Activated T-helper 2 cell treated with anti-CD3 and anti-CD28 coated beads, Interferon-gamma antibody, Interleukin-2, Interleukin-4, amounts not matched to agents 10 μg/mL and 5 μg/mL and 100 μg/mL, durations not matched to agents 14 hours and 24 hours and 36 hours (primary cell): Measurements from ENCODE around the gene LSP1. TPM values are rescaled to one million over a fixed set of nuclear protein-coding genes. Genes with fewer than 3 reads are reported as not detected.

Source experiments
- DNase-seq: peaks from one replicate; pipeline ENCODE4 v3.0.0; 2021; ENCODE audit warnings: low spot score
- H3K27ac Mint-ChIP-seq: one replicate; pipeline ENCODE4 v1.8.0; 2021; ENCODE audit warnings: mixed read lengths
- H3K27me3 Mint-ChIP-seq: one replicate; pipeline ENCODE4 v1.8.0; 2021; ENCODE audit warnings: low read depth, mixed read lengths
- H3K36me3 Mint-ChIP-seq: one replicate; pipeline ENCODE4 v1.8.0; 2021; ENCODE audit warnings: low read depth, mixed read lengths
- H3K4me1 Mint-ChIP-seq: one replicate; pipeline ENCODE4 v1.8.0; 2021; ENCODE audit warnings: low read depth, mixed read lengths
- H3K4me3 Mint-ChIP-seq: one replicate; pipeline ENCODE4 v1.8.0; 2021; ENCODE audit warnings: low read depth, mild to moderate bottlenecking, moderate library complexity, mixed read lengths
- H3K9me3 Mint-ChIP-seq: one replicate; pipeline ENCODE4 v1.8.0; 2021; ENCODE audit warnings: mixed read lengths
- intact Hi-C: fragments of 100-400 bp; cut with micrococcal nuclease; formaldehyde crosslinking; loops from one replicate; pipeline ENCODE4 v1.15.1; 2023
- total RNA-seq: library from RNA; stranded (reverse); gene quantifications from 2 replicates; pipeline ENCODE4 v1.2.3, GENCODE V29; 2022

Gene LSP1
- total RNA-seq, 1 donor from 2014 or later, result 449 TPM

DNA sequence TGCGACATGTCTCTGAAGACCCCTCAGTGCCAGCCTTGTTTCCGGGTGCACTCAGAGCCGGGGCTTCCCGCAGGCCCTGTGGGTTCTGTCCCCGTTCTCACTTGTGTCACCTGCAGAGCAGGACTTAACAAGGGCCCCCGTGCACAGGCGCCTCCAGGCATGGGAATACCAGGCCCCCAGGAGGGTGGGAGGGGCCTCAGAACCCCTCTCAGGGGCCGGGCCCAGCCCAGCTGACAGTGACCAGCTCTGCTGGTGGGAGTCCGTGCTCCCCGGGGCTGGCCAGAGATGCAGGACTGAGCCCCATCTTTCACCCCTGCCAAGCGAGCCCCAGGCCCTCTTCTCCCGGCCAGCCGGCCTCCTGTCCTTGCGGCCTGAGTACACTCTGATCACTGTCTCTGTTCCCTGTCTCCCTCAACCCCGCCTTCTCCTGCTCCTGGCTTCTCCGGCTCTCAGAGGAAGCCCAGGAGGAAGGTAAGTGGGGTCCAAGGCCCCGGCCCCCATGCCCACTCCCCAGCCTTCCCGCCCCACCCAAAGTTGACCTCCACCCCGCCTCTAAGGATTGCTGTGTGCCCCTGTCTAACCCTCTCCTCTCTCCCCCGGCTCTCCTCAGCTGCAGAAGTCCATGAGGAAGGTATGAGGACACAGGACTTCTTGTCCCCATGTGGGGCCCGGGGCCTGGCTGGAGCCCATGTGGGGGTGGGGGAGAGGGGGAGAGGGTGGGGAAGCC, 71.9 kb downstream of the LSP1 start:
- no peaks in the 10 kb centered on the region for H3K36me3 Mint-ChIP-seq
- intact Hi-C loops, result no loop called here
- no peaks in the 10 kb centered on the region for H3K27me3 Mint-ChIP-seq
- no peak overlapping the region for H3K4me3 Mint-ChIP-seq
- no peak overlapping the region for H3K27ac Mint-ChIP-seq
- no peak for DNase-seq
- H3K9me3 Mint-ChIP-seq, result no peaks in the 10 kb centered on the region
- H3K4me1 Mint-ChIP-seq, result peaks cover 3% of the 10 kb centered on the region

DNA sequence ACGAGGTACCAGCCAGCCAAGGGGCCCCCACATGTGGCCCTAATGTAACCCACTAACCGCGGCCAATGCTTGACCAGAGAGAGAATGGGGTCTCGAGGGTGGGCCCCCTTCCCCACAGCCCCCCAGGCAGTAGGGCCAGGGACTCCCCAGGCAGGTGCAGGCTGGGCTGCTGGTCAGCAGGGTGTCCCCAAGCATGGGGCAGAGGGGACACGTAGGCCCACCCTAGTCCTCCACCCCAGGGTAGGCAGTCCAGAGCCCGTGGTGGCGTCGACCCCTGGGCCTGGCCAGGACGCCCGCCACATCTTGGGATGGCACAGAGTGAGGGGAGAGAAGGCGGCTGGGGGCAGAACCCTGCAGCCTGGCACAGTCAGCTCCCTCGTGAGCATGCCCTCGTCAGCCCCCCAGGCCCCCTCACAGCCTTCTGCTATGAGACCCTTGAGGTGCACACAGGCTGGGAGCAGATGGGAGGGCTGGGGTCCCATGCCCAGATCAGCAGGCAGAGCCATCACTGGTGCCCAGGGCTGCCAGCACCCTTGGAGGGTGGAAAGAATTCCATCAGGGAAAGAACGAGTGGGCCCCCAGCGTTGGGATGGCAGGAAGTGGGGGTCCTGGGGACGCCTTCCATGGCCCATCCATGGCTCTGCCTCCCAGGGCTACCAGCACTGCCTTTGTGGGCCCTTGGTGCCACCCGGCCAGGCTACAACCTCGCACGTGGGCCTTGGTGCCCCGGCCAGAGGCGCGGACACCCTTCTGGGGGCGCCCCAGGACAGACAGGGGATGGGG, 72.7 kb downstream of the LSP1 start:
- Mint-ChIP-seq H3K27me3 (no peaks in the 10 kb centered on the region), H3K36me3 (no peaks in the 10 kb centered on the region), H3K27ac (no peak overlapping the region), H3K4me3 (no peak overlapping the region), H3K4me1 (peaks cover 3% of the 10 kb centered on the region), H3K9me3 (no peaks in the 10 kb centered on the region)
- intact Hi-C loops, result no loop called here
- no peak for DNase-seq

DNA sequence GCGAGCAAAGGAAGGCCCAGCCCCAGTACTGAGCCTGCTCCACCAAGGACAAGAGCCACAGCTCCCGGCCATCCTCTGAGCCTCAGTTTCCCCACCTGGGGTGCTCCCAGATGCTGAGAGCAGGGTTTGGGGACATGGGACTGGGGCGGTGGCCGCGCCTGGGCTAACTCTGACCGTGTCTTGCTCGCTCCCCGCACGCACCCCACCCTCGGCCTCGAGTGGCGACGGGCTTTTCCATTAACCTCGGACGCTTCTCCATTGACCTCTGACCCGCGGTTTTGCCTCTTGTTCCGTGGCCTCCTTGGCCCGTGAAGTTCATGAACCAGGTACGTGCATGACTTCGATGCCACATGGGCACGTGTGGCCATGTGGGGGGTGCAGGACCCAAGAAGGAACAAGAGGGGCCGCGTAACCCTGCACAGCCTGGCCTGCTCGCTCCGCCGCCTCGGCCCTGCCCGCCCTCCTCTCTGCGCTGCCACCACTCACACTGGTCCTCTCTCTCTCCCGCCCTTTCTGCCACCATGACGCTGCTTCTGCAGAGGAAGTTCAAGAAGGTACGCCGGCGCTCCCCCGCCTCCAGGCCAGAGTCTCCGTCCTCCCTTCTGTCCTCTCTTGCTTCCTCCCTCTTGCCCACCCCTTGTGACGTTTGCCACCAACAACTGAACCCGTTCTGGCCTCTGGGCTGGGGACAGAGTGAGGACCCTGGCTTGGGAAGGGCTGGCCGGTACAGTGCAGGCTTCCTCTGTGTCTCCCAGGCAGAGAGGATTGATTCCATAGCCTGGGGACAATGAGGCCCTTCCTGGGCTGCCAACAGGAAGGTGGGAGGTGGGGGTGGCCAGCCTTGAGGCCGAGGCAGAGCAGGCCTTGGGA, 73.5 kb downstream of the LSP1 start:
- Mint-ChIP-seq H3K27me3 (no peaks in the 10 kb centered on the region), H3K36me3 (no peaks in the 10 kb centered on the region), H3K9me3 (no peaks in the 10 kb centered on the region), H3K4me1 (peaks cover 3% of the 10 kb centered on the region), H3K4me3 (no peak overlapping the region), H3K27ac (no peak overlapping the region)
- DNase-seq, result no peak
- intact Hi-C loops, result no loop called here

DNA sequence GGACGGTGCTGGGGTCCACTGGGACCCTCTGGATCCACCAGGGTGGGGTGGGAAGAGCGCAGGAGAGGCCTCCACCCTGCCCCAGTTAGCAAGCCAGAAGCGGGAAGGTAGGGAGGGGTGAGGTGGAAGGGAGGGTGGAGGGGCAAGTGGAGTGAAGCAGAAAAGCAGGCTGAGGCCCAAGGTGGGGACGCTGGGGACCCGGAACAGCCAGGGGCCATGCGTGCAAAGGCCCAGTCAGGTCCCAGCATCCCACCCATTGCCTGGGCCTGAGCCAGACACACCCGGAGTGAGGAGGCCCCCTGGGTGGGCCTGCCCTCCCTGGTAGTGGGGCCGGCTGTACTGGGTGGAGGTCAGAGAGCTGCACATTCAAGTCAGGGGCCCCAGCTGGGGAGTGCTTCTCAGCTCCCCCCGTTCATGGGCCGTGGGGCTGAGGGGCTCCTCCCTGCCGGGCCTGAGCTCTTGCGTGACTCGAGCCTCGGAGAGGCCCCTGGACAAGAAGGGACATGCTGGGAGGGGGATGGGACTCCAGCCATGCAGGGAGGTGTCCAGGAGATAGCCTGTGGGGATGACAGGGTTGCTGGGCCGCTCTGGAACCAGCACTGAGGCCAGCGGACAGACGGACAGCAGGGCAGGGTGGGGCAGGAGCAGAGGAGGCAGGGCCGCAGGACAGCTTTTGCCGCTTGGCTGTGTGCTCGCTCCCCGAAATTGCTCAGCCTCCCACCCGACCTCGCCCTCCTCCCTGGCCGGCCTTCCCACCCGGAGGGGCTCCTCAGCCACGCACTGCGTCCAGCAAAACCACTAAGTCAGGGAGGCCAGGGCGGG, 74.4 kb downstream of the LSP1 start:
- H3K27me3 Mint-ChIP-seq, result no peaks in the 10 kb centered on the region
- no peak overlapping the region for H3K27ac Mint-ChIP-seq
- intact Hi-C loops, result no loop called here
- H3K36me3 Mint-ChIP-seq, result no peaks in the 10 kb centered on the region
- no peaks in the 10 kb centered on the region for H3K9me3 Mint-ChIP-seq
- H3K4me3 Mint-ChIP-seq, result no peak overlapping the region
- peaks cover 3% of the 10 kb centered on the region for H3K4me1 Mint-ChIP-seq
- no peak for DNase-seq

DNA sequence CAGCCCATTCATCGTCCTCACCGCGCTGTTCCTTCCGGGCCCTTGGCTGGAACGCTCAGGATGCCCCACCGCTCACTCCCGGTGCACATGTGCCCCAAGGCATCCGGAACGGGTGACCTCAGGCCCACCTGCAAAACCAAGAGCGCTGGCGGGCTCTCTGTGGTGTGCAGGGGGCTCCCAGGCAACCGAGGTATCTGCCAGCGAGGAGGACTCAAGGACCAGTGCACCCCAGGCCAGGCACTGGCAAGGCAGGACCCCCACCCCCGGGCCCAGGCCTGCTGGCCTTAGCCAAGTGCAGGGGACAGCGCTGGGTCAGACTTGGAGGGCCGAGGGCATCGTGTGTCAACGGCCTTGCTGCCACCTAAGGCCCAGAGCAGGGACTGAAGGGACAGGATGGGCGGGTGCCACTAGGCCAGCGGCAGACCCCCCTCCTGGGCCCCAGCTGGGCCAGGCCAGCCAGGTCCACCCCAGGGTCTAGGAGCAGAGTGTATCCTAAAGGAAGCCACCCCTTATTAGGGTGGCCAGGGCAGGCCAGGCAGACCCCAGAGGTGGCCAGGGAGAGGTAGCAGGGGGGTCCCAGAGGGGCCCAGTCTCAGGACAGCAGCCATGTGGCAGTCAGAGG, 75.1 kb downstream of the LSP1 start:
- no peaks in the 10 kb centered on the region for H3K4me1 Mint-ChIP-seq
- H3K9me3 Mint-ChIP-seq, result no peaks in the 10 kb centered on the region
- no peak overlapping the region for H3K27ac Mint-ChIP-seq

DNA sequence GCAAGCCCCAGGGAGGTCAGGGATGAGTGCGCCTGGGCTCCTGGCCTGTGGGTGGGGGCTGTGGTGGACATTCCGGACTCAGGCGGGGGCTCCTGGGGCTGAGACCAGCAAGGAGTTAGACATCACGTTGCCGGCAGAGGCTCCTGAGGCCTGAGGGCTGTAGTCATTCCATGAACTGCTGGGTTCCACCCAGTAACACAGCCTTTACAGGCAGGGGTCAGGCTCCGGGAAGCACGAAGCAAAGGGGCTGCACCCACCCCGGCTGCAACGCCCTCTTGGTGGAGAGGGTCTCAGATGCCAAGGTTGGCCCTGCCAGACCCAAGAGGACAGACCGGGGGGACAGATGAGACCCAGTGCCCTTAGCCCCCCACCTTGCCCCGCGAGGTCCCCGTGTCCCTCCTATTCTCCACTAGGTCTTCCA, 75.6 kb downstream of the LSP1 start:
- DNase-seq, result no peak
- Mint-ChIP-seq H3K9me3 (no peaks in the 10 kb centered on the region), H3K36me3 (no peaks in the 10 kb centered on the region), H3K27ac (no peak overlapping the region), H3K4me3 (no peak overlapping the region), H3K4me1 (no peaks in the 10 kb centered on the region), H3K27me3 (peaks cover 2% of the 10 kb centered on the region)
- intact Hi-C loops, result no loop called here

More for the DNA sequence above, 75.1 kb downstream of the LSP1 start:
- Mint-ChIP-seq H3K36me3 (no peaks in the 10 kb centered on the region), H3K4me3 (no peak overlapping the region), H3K27me3 (peaks cover 2% of the 10 kb centered on the region)
- DNase-seq, result no peak
- intact Hi-C loops, result no loop called here

DNA sequence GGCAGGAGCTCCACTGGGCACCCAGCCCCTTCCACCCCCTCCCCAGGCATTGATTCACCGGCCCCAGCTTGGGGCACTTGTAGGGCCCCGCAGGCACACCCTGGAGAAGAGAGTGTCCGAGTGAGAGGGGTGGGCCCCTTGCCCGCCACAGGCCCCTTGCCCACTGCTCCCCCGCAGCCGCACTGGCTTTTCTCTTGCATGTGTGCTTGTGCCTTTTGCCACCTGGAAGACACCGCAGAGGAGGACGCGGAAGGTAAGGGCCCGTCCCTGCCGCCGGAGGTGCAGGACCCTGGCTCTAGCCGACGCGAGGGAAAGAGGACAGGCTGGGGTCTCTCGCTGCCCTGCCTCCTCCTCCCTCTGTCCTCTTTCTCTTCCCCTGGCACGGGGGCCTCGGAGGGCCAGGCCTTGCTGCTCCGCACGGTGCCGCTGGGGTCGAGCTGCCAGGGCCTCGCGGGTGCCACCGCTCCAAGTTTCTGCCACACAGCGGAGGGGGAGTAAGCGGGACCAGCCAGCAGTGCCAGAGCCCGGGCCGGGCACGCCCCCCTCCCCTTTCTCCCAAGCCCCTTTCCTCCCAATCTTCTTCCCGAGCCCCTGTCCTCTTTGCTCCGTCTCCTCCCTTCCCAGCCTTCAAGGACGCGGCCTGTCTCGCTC, 76.1 kb downstream of the LSP1 start:
- H3K36me3 Mint-ChIP-seq, result no peaks in the 10 kb centered on the region
- no peak for DNase-seq
- no peaks in the 10 kb centered on the region for H3K9me3 Mint-ChIP-seq
- intact Hi-C loops, result no loop called here
- H3K4me3 Mint-ChIP-seq, result no peak overlapping the region
- no peak overlapping the region for H3K27ac Mint-ChIP-seq
- no peaks in the 10 kb centered on the region for H3K4me1 Mint-ChIP-seq
- H3K27me3 Mint-ChIP-seq, result peaks cover 2% of the 10 kb centered on the region

DNA sequence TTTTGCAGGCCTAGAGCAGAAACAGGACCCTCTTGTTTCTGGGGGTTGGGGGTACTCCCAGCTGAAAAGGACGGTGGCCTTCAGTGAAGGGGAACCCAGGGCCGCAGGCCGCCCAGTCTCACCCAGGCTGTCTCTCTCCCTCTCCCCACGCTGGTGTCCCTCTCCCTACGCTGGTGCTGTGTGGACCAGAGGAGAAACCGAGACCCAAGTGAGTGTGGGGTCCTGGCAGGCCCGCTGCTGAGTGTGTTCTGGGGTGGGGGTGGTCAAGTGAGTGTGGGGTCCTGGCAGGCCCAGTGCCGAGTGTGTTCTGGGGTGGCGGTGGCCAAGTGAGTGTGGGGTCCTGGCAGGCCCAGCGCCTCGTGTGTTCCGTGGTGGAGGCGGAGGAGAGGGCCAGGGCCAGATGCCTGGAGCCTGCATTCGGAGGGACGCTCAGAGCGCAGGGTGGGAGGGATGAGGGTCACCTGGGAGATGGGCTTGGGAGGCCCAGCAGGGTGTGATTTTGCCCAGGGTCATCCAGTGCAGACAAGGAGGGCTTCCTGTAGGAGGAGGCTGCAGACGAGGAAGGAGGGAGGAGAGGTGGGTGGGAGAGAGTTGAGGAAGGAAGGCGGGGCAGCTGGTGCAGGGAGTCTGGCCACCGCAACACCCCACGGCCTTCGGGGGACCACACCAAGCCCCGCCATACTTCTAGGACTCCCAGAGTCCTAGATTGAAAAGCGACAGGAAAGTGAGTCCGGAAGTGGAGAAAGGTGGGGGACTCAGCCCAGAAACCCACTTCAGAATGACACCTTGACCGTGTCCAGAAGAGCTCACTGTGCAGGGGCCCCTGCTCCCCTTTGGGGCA, 77.0 kb downstream of the LSP1 start:
- H3K4me3 Mint-ChIP-seq, result no peak overlapping the region
- no peak for DNase-seq
- intact Hi-C loops, result no loop called here
- H3K27ac Mint-ChIP-seq, result no peak overlapping the region
- H3K36me3 Mint-ChIP-seq, result no peaks in the 10 kb centered on the region
- H3K4me1 Mint-ChIP-seq, result no peaks in the 10 kb centered on the region
- H3K27me3 Mint-ChIP-seq, result peaks cover 2% of the 10 kb centered on the region
- H3K9me3 Mint-ChIP-seq, result no peaks in the 10 kb centered on the region

DNA sequence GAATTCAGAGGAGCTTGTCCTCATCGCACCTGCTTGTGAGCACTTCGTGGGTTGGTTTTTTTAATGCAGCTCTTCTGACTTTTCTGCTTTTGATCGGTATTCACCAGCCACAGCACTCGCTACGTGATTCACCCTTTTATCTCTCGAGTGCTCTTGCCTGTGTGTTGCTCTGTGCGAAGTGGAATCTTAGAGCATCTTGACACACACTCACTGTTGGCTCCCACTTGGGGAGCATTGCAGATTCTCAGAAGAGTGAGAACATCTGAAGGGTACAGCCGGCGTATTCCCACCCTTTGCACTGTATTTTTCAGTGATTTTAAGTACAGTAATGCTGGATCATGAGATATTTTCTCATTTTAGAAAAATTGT, 77.6 kb downstream of the LSP1 start:
- H3K4me1 Mint-ChIP-seq, result no peaks in the 10 kb centered on the region
- no peak overlapping the region for H3K4me3 Mint-ChIP-seq
- peaks cover 2% of the 10 kb centered on the region for H3K27me3 Mint-ChIP-seq
- no peak overlapping the region for H3K27ac Mint-ChIP-seq
- DNase-seq, result no peak
- H3K36me3 Mint-ChIP-seq, result no peaks in the 10 kb centered on the region
- intact Hi-C loops, result no loop called here
- H3K9me3 Mint-ChIP-seq, result no peaks in the 10 kb centered on the region

DNA sequence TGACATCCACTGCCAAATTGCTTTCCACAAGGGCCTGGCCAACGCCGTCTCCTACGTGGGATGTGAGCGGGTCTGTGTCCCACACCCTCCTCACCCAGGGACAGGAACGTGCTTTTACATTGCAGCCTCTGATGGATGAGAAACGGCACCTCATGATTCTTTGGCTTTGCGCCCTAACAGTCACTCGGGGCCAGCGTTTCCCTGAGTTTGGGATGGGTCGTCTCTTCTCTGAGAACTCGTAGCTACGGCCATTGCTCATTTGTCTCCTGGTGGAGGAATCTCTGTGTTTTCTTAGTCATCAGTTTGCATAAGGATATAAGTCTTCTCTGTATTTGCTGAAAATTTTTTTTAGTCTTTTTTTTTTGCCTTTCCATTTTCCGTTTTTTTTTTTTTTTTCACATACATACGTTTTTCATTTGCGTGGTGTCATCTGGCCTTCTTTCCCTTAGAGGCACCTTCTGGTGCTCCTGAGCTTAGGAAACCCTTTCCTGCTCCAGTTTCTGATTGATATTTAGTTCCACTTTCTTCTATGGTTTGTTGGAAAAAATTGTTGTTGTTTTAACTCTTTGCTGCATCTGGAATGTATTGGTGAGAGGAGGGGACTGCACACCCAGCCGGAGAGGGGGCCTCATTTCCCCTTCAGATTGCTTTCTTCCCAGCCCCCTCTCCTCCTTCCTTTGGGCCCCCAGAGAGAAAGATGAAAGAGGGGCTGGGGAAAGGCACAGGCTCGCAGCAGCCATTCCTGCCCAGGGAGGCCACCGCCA, 78.6 kb downstream of the LSP1 start:
- no peak for DNase-seq
- Mint-ChIP-seq H3K27ac (no peak overlapping the region), H3K27me3 (peaks cover 2% of the 10 kb centered on the region), H3K36me3 (no peaks in the 10 kb centered on the region), H3K4me3 (no peak overlapping the region), H3K9me3 (no peaks in the 10 kb centered on the region), H3K4me1 (no peaks in the 10 kb centered on the region)
- intact Hi-C loops, result no loop called here
